ENCODE results near the gene MED25. TPM values are rescaled to one million over a fixed set of nuclear protein-coding genes. Genes with fewer than 3 reads are reported as not detected.

The MED25 gene
- total and polyA plus RNA-seq, 9 of the 15 experiments (the other 6 are each of a cell fraction or from before 2014, with no cell fraction given): 4.1 to 93.9 (median 19.3) TPM

DNA sequence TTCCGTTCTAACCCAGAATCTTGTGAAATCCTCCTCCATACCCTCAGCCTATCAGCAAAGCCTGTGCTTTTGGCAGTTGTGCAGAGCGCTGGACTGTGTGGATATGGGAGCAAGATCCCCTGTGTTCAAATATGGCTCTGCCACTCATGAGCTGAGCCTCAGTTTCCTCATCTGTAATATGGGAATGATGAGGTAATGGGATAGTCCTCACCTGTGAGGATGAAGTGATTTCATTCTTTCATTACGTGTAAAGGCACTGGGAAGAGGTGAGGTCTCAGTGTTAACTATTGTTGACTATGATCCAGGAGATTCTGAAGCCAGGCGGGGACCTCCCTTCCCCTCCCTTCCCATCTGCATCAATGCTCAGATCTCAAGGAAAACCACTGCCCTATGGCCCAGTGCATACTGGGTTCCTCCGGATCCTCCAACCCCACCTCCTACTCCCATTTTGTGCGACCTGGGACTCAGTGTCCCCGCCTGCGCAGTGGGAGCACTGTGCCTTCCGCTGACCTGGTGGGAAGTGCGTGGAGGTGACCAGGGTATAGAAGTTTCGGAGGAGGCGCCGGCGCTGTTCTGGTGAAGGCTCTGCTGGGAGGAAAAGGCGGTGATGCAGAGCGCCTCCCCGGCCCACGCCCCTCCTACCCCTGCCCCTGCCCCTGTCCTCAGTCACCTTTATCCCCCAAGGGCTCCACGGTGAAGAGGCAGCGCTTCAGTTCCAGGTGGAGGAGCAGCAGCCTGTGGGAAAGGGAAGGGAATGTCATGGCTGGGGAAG lies 10.0 kb upstream of the MED25 start:
- H4K20me1 ChIP-seq (replicated peaks; ENCODE audit: control insufficient read depth, insufficient read depth, low read length): peaks cover 5% of the 10 kb centered on the region
- DNase-seq (ENCODE audit: extremely low read depth in 1 of 4, low spot score in 3 of 4) (no peak), ATAC-seq (peak; percentile 2; the same call in 2 of the 3 replicates), FAIRE-seq (peak; percentile 70)
- in situ Hi-C loops (cut with MboI) (no loop called here), intact Hi-C loops (cut with micrococcal nuclease) (loop anchor here (5.0 kb wide), 1 partner anchor 41 kb away; the partner anchor contains the start of gene AP2A1)
- no peak overlapping the region for H3K4me3 ChIP-seq
- TF ChIP-seq RBM25 (IDR thresholded peaks at IDR 0.05; ENCODE audit: low read depth, low read length, severe bottlenecking) (peak; percentile 67), CEBPB (tag; IDR thresholded peaks at IDR 0.05) (peak; percentile 50; the same call in 1 of the 2 replicates), NCOA6 (IDR thresholded peaks at IDR 0.05) (no peak), FIP1L1 (IDR thresholded peaks at IDR 0.05; ENCODE audit: low read depth, low read length, poor library complexity, severe bottlenecking) (no peak), TEAD1 (CRISPR knock-in tag; IDR thresholded peaks at IDR 0.05) (no peak), KAT7 (CRISPR knock-in tag; IDR thresholded peaks at IDR 0.05; ENCODE audit: borderline replicate concordance) (no peak), BCOR (IDR thresholded peaks at IDR 0.05) (peak; percentile 68; the same call in 1 of the 2 replicates), PTBP1 (IDR thresholded peaks at IDR 0.05; ENCODE audit: low read depth, low read length) (0 out of 2 replicates have a peak, but pooled peaks have one; percentile 52)
- TF ChIP-seq, protein P1, sequence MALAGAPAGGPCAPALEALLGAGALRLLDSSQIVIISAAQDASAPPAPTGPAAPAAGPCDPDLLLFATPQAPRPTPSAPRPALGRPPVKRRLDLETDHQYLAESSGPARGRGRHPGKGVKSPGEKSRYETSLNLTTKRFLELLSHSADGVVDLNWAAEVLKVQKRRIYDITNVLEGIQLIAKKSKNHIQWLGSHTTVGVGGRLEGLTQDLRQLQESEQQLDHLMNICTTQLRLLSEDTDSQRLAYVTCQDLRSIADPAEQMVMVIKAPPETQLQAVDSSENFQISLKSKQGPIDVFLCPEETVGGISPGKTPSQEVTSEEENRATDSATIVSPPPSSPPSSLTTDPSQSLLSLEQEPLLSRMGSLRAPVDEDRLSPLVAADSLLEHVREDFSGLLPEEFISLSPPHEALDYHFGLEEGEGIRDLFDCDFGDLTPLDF (CRISPR knock-in tag; IDR thresholded peaks at IDR 0.05): no peak
- no peaks in the 10 kb centered on the region for H3K27me3 ChIP-seq (ENCODE audit: control insufficient read depth in 2 of 2, insufficient read depth in 2 of 2, low read length in 2 of 2)
- POLR2A ChIA-PET: interaction anchor here (1.0 to 1.2 kb wide), 3 partner anchors 43 to 132 kb away, joined by 3 read pairs; partner anchors contain the start of gene PTOV1
- no peaks in the 10 kb centered on the region for H3K79me2 ChIP-seq (ENCODE audit: control insufficient read depth, insufficient read depth, low read length)
- CTCF ChIA-PET (ENCODE audit: low intra/inter-chr PET ratio): interaction anchor here (0.6 kb wide), 1 partner anchor 10 kb away, joined by 3 read pairs; no protein-coding TSS in a partner anchor
- H3K9me3 ChIP-seq (replicated peaks; ENCODE audit: control insufficient read depth, insufficient read depth, low read depth, low read length): no peaks in the 10 kb centered on the region
- peaks cover 48% of the 10 kb centered on the region for H3K36me3 ChIP-seq (ENCODE audit: control insufficient read depth, insufficient read depth, low read length)
- H3K9me1 ChIP-seq (ENCODE audit: control insufficient read depth, insufficient read depth, low read length): no peaks in the 10 kb centered on the region
- 70% methylated on average over 18 of the region's 20 CpGs for WGBS (ENCODE audit: insufficient coverage, low coverage, missing lambda C conversion rate)
- H3K4me1 ChIP-seq (replicated peaks in 1 of 2; ENCODE audit: control insufficient read depth in 2 of 2, insufficient read depth in 2 of 2, low read length in 2 of 2): peaks cover 25 to 55% of the 10 kb centered on the region in 2 experiments
- H3K9ac ChIP-seq (ENCODE audit: insufficient read depth in 1 of 2, low read depth in 2 of 2, low read length in 2 of 2): peak overlapping the region in 1 of 2 experiments; percentile 86; a peak in 3 of 4 replicates
- H2AFZ ChIP-seq (ENCODE audit: low read depth, low read length): no peak overlapping the region
- peak overlapping the region; percentile 43; the same call in 1 of the 2 replicates for H3K4me2 ChIP-seq (ENCODE audit: insufficient read depth, low read length)
- no TSS peak for BruUV-seq (replicated peaks)
- no peak overlapping the region for H3K27ac ChIP-seq (ENCODE audit: extremely low read depth, low read depth, low read length)

Data from K562 (cell line).